C1 segment of cervical spinal cord (tissue), 14 donors: ENCODE data around the gene TUBGCP5.
"Not testable (repeated sequence)": the region's sequence is repeated elsewhere in the genome, so short reads cannot be mapped to it uniquely, and the experiment has no call there.

Experiments
- DNase-seq, 14 donors: peaks; one replicate each; lab custom pipeline; 2025; lab: John Stamatoyannopoulos, UW

The TUBGCP5 gene

GRCh38 chr15:23041736-23042135 lies 2.4 kb upstream of the TUBGCP5 start:
- DNase-seq = not testable (repeated sequence)

- DNase-seq = no peak
Observed at GRCh38 chr15:23039917-23040281, 530 bp upstream of the TUBGCP5 start.

- peak in 1 of 14 donors; percentile 7 for DNase-seq
Observed at GRCh38 chr15:23038726-23039142, 635 bp downstream of the TUBGCP5 start.

GRCh38 chr15:23035964-23036566 lies 3.3 kb downstream of the TUBGCP5 start:
- DNase-seq = peak in 3 of 14 donors; percentile 2 to 10 (median 2)

- DNase-seq = no peak
Observed at GRCh38 chr15:23033979-23034378, 5.4 kb downstream of the TUBGCP5 start.

- no peak for DNase-seq
Observed at GRCh38 chr15:23026218-23026617, 13.2 kb downstream of the TUBGCP5 start.

- DNase-seq = no peak
Observed at GRCh38 chr15:23022156-23022555, 17.2 kb downstream of the TUBGCP5 start.

- no peak for DNase-seq
Observed at GRCh38 chr15:23014394-23015000, 24.9 kb downstream of the TUBGCP5 start.

- DNase-seq = no peak
Observed at GRCh38 chr15:23013681-23014080, 25.7 kb downstream of the TUBGCP5 start.

GRCh38 chr15:23012616-23013015 lies 26.8 kb downstream of the TUBGCP5 start:
- DNase-seq = not testable (repeated sequence)

- no peak for DNase-seq
Observed at GRCh38 chr15:23003736-23004135, 35.6 kb downstream of the TUBGCP5 start.

GRCh38 chr15:23002920-23003319 lies 36.4 kb downstream of the TUBGCP5 start:
- no peak for DNase-seq

GRCh38 chr15:22995795-22996194 lies 43.6 kb downstream of the TUBGCP5 start:
- no peak for DNase-seq

- DNase-seq = peak in 1 of 14 donors; percentile 7
Observed at GRCh38 chr15:22992024-22992326, 47.4 kb downstream of the TUBGCP5 start.

- no peak for DNase-seq
Observed at GRCh38 chr15:22989576-22990477, 49.5 kb downstream of the TUBGCP5 start.

GRCh38 chr15:22988811-22989210 lies 50.6 kb downstream of the TUBGCP5 start:
- no peak for DNase-seq

GRCh38 chr15:22981931-22982330 lies 57.4 kb downstream of the TUBGCP5 start:
- not testable (repeated sequence) for DNase-seq

GRCh38 chr15:22981051-22981840 lies 58.1 kb downstream of the TUBGCP5 start:
- DNase-seq = peak in 1 of 14 donors; percentile 24

- DNase-seq = peak in 11 of 14 donors; percentile 0 to 72 (median 40)
Observed at GRCh38 chr15:22980189-22981050, 58.9 kb downstream of the TUBGCP5 start, which contains the start of gene CYFIP1. Gene CYFIP1 (minus strand): TSS chr15:22980368. CDS start chr15:22947285, 33,083 bp downstream.
